Activated CD8-positive, alpha-beta memory T cell treated with anti-CD3 and anti-CD28 coated beads, Interleukin-2, amount 50 U/mL, for 1 hour (primary cell): ENCODE results near the gene RAP2B.

Experiments
- DNase-seq: peaks from one replicate; pipeline ENCODE4 v3.0.0-alpha.2; 2020; ENCODE audit errors: extremely low read depth

RAP2B gene

GRCh38 chr3:153160451-153161137, 1.4 kb upstream of the RAP2B start:
- DNase-seq: peak; percentile 64

- peak; percentile 85 for DNase-seq
Measured at GRCh38 chr3:153161138-153161713, 800 bp upstream of the RAP2B start.

GRCh38 chr3:153162513-153163392, 727 bp downstream of the RAP2B start:
- no peak for DNase-seq

GRCh38 chr3:153163393-153163724, 1.3 kb downstream of the RAP2B start:
- no peak for DNase-seq

- DNase-seq: no peak
Measured at GRCh38 chr3:153163756-153164550, 1.9 kb downstream of the RAP2B start.

GRCh38 chr3:153165261-153165681, 3.2 kb downstream of the RAP2B start:
- DNase-seq: no peak

- DNase-seq: no peak
Measured at GRCh38 chr3:153166206-153166605, 4.2 kb downstream of the RAP2B start.

GRCh38 chr3:153166796-153167195, 4.8 kb downstream of the RAP2B start:
- no peak for DNase-seq

GRCh38 chr3:153169793-153170383, 7.9 kb downstream of the RAP2B start:
- DNase-seq: no peak

- DNase-seq: no peak
Measured at GRCh38 chr3:153171256-153171655, 9.2 kb downstream of the RAP2B start.

GRCh38 chr3:153171918-153172317, 9.9 kb downstream of the RAP2B start:
- no peak for DNase-seq

GRCh38 chr3:153172796-153173757, 11.1 kb downstream of the RAP2B start:
- DNase-seq: no peak

GRCh38 chr3:153173758-153174516, 11.9 kb downstream of the RAP2B start:
- DNase-seq: no peak

GRCh38 chr3:153176197-153176596, 14.2 kb downstream of the RAP2B start:
- no peak for DNase-seq

- no peak for DNase-seq
Measured at GRCh38 chr3:153180860-153181372, 18.9 kb downstream of the RAP2B start.

- DNase-seq: no peak
Measured at GRCh38 chr3:153182501-153183293, 20.7 kb downstream of the RAP2B start.

- no peak for DNase-seq
Measured at GRCh38 chr3:153190923-153191322, 28.9 kb downstream of the RAP2B start.

- DNase-seq: no peak
Measured at GRCh38 chr3:153192327-153192726, 30.3 kb downstream of the RAP2B start.
